ENCODE results near the gene SLC12A7.

The SLC12A7 gene

GRCh38 chr5:1017056-1017455 is 94.8 kb downstream of the SLC12A7 start:
- ChIA-PET POLR2A (no interaction called here), CTCF (no interaction called here)
- H3K9me3 ChIP-seq (ENCODE audit: control extremely low read depth in 1 of 5, control insufficient read depth in 4 of 5, insufficient read depth in 2 of 5, low read depth in 1 of 5, low read length in 4 of 5) = no peaks in the 10 kb centered on the region
- no peak overlapping the region for H3K27ac ChIP-seq (ENCODE audit: insufficient read depth in 1 of 2, low read depth in 1 of 2, low read length in 2 of 2, poor library complexity in 1 of 2, severe bottlenecking in 2 of 2)
- peaks cover 0 to 13% (median 0%) of the 10 kb centered on the region in 5 experiments for H3K27me3 ChIP-seq (replicated peaks in 2 of 5; ENCODE audit: control insufficient read depth in 4 of 5, insufficient read depth in 5 of 5, low read length in 4 of 5)
- H3K4me1 ChIP-seq (ENCODE audit: control extremely low read depth in 1 of 4, control insufficient read depth in 4 of 4, insufficient read depth in 4 of 4, low read length in 3 of 4) = no peaks in the 10 kb centered on the region
- no peak overlapping the region for H3K4me3 ChIP-seq (ENCODE audit: control insufficient read depth in 1 of 7, extremely low read depth in 1 of 7, insufficient read depth in 4 of 7, low read depth in 2 of 7, low read length in 6 of 7)
- H3K36me3 ChIP-seq (ENCODE audit: control insufficient read depth in 4 of 4, insufficient read depth in 4 of 4, low read length in 3 of 4) = no peaks in the 10 kb centered on the region
- 88% methylated on average over 11 of the region's 12 CpGs for WGBS (ENCODE audit: insufficient coverage)
- DNase-seq = no peak

DNA sequence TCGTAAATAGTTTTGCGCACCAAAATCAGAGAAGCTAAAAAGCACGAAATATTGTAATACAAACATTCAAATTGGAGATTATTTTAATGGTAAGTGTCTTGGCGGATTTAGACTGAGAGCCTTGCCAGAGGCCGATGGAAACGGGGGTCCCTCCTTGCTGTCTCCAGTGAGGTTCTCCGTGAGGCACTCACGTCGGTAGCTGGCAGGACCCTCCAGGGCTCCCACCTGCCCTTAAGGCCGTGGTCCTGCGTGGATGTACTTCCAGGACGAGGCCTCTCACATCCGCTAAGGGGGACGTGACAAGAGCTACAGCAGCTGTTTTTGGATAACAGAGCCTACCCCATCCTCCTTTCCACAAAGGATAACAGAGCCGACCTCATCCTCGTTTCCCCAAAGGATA is 95.4 kb downstream of the SLC12A7 start:
- H3K4me1 ChIP-seq (ENCODE audit: control extremely low read depth in 1 of 4, control insufficient read depth in 4 of 4, insufficient read depth in 4 of 4, low read length in 3 of 4) = no peaks in the 10 kb centered on the region
- POLR2A ChIA-PET = no interaction called here

DNA sequence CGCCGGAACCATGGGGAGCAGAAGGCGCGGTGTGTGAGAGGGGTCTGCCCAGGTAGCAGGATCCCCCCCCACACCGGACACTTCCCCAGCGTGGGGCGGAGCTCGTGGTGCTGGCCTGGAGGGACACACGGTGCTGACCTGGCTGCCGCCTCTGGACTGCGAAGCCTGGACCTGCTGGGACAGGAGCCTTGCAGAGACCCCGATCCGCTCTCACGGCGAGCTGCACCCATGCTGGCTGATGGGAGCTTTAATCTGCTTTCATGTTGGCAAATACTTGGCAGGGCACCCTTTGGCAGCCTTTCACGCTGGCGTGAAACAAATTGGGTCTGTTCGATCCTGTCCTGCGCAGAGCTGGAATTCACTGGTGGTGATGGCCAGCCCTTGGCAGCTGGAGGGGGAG is 95.8 kb downstream of the SLC12A7 start:
- H3K4me1 ChIP-seq (ENCODE audit: control extremely low read depth in 1 of 4, control insufficient read depth in 4 of 4, insufficient read depth in 4 of 4, low read length in 3 of 4) = no peaks in the 10 kb centered on the region
- DNase-seq = no peak
- H3K27ac ChIP-seq (ENCODE audit: insufficient read depth in 1 of 2, low read depth in 1 of 2, low read length in 2 of 2, poor library complexity in 1 of 2, severe bottlenecking in 2 of 2) = no peak overlapping the region
- H3K4me3 ChIP-seq (ENCODE audit: control insufficient read depth in 1 of 7, extremely low read depth in 1 of 7, insufficient read depth in 4 of 7, low read depth in 2 of 7, low read length in 6 of 7) = no peak overlapping the region
- ChIA-PET POLR2A (no interaction called here), CTCF (interaction anchor here (1.1 to 2.4 kb wide), 2 partner anchors 9 to 14 kb away, joined by 3 to 11 read pairs; no protein-coding TSS in a partner anchor)
- no peaks in the 10 kb centered on the region for H3K9me3 ChIP-seq (ENCODE audit: control extremely low read depth in 1 of 5, control insufficient read depth in 4 of 5, insufficient read depth in 2 of 5, low read depth in 1 of 5, low read length in 4 of 5)
- H3K36me3 ChIP-seq (ENCODE audit: control insufficient read depth in 4 of 4, insufficient read depth in 4 of 4, low read length in 3 of 4) = no peaks in the 10 kb centered on the region
- peaks cover 0 to 24% (median 0%) of the 10 kb centered on the region in 5 experiments for H3K27me3 ChIP-seq (replicated peaks in 2 of 5; ENCODE audit: control insufficient read depth in 4 of 5, insufficient read depth in 5 of 5, low read length in 4 of 5)
- WGBS (ENCODE audit: insufficient coverage) = 94% methylated on average over 19 of the region's 19 CpGs

More for the DNA sequence above, 95.4 kb downstream of the SLC12A7 start:
- no peaks in the 10 kb centered on the region for H3K9me3 ChIP-seq (ENCODE audit: control extremely low read depth in 1 of 5, control insufficient read depth in 4 of 5, insufficient read depth in 2 of 5, low read depth in 1 of 5, low read length in 4 of 5)
- no peak overlapping the region for H3K4me3 ChIP-seq (ENCODE audit: control insufficient read depth in 1 of 7, extremely low read depth in 1 of 7, insufficient read depth in 4 of 7, low read depth in 2 of 7, low read length in 6 of 7)
- no peak overlapping the region for H3K27ac ChIP-seq (ENCODE audit: insufficient read depth in 1 of 2, low read depth in 1 of 2, low read length in 2 of 2, poor library complexity in 1 of 2, severe bottlenecking in 2 of 2)
- peaks cover 0 to 19% (median 0%) of the 10 kb centered on the region in 5 experiments for H3K27me3 ChIP-seq (replicated peaks in 2 of 5; ENCODE audit: control insufficient read depth in 4 of 5, insufficient read depth in 5 of 5, low read length in 4 of 5)
- 93% methylated on average over 13 of the region's 16 CpGs for WGBS (ENCODE audit: insufficient coverage)
- no peaks in the 10 kb centered on the region for H3K36me3 ChIP-seq (ENCODE audit: control insufficient read depth in 4 of 4, insufficient read depth in 4 of 4, low read length in 3 of 4)
- no peak for DNase-seq
- CTCF ChIA-PET = interaction anchor here (1.1 to 2.4 kb wide), 2 partner anchors 10 to 14 kb away, joined by 3 to 11 read pairs; no protein-coding TSS in a partner anchor

GRCh38 chr5:1015507-1015906 is 96.4 kb downstream of the SLC12A7 start:
- ChIA-PET CTCF (interaction anchor here (1.1 to 2.4 kb wide), 3 partner anchors 9 to 96 kb away, joined by 3 to 11 read pairs (median 4); no protein-coding TSS in a partner anchor), POLR2A (no interaction called here)
- Histone ChIP-seq H3K9me3 (ENCODE audit: control extremely low read depth in 1 of 5, control insufficient read depth in 4 of 5, insufficient read depth in 2 of 5, low read depth in 1 of 5, low read length in 4 of 5) (no peaks in the 10 kb centered on the region), H3K27me3 (replicated peaks in 2 of 5; ENCODE audit: control insufficient read depth in 4 of 5, insufficient read depth in 5 of 5, low read length in 4 of 5) (peaks cover 0 to 29% (median 5%) of the 10 kb centered on the region in 5 experiments), H3K4me3 (ENCODE audit: control insufficient read depth in 1 of 7, extremely low read depth in 1 of 7, insufficient read depth in 4 of 7, low read depth in 2 of 7, low read length in 6 of 7) (no peak overlapping the region), H3K4me1 (ENCODE audit: control extremely low read depth in 1 of 4, control insufficient read depth in 4 of 4, insufficient read depth in 4 of 4, low read length in 3 of 4) (no peaks in the 10 kb centered on the region), H3K27ac (ENCODE audit: insufficient read depth in 1 of 2, low read depth in 1 of 2, low read length in 2 of 2, poor library complexity in 1 of 2, severe bottlenecking in 2 of 2) (no peak overlapping the region), H3K36me3 (ENCODE audit: control insufficient read depth in 4 of 4, insufficient read depth in 4 of 4, low read length in 3 of 4) (no peaks in the 10 kb centered on the region)
- DNase-seq = no peak
- WGBS (ENCODE audit: insufficient coverage) = 90% methylated on average over 10 of the region's 10 CpGs

- WGBS (ENCODE audit: insufficient coverage) = 62% methylated on average over 17 of the region's 17 CpGs
- ChIA-PET POLR2A (no interaction called here), CTCF (interaction anchor here (1.1 to 2.4 kb wide), 2 partner anchors 8 to 95 kb away, joined by 4 to 11 read pairs; no protein-coding TSS in a partner anchor)
- Histone ChIP-seq H3K27ac (ENCODE audit: insufficient read depth in 1 of 2, low read depth in 1 of 2, low read length in 2 of 2, poor library complexity in 1 of 2, severe bottlenecking in 2 of 2) (no peak overlapping the region), H3K4me3 (ENCODE audit: control insufficient read depth in 1 of 7, extremely low read depth in 1 of 7, insufficient read depth in 4 of 7, low read depth in 2 of 7, low read length in 6 of 7) (no peak overlapping the region), H3K36me3 (ENCODE audit: control insufficient read depth in 4 of 4, insufficient read depth in 4 of 4, low read length in 3 of 4) (no peaks in the 10 kb centered on the region), H3K9me3 (ENCODE audit: control extremely low read depth in 1 of 5, control insufficient read depth in 4 of 5, insufficient read depth in 2 of 5, low read depth in 1 of 5, low read length in 4 of 5) (no peaks in the 10 kb centered on the region), H3K4me1 (ENCODE audit: control extremely low read depth in 1 of 4, control insufficient read depth in 4 of 4, insufficient read depth in 4 of 4, low read length in 3 of 4) (no peaks in the 10 kb centered on the region), H3K27me3 (replicated peaks in 2 of 5; ENCODE audit: control insufficient read depth in 4 of 5, insufficient read depth in 5 of 5, low read length in 4 of 5) (peaks cover 0 to 36% (median 10%) of the 10 kb centered on the region in 5 experiments)
- DNase-seq = peak in 1 of 3 donors; percentile 6
Observed at GRCh38 chr5:1014781-1015221, 97.1 kb downstream of the SLC12A7 start.

GRCh38 chr5:1014346-1014745 is 97.5 kb downstream of the SLC12A7 start:
- no peaks in the 10 kb centered on the region for H3K9me3 ChIP-seq (ENCODE audit: control extremely low read depth in 1 of 5, control insufficient read depth in 4 of 5, insufficient read depth in 2 of 5, low read depth in 1 of 5, low read length in 4 of 5)
- H3K36me3 ChIP-seq (ENCODE audit: control insufficient read depth in 4 of 4, insufficient read depth in 4 of 4, low read length in 3 of 4) = no peaks in the 10 kb centered on the region
- H3K27me3 ChIP-seq (replicated peaks in 2 of 5; ENCODE audit: control insufficient read depth in 4 of 5, insufficient read depth in 5 of 5, low read length in 4 of 5) = peaks cover 0 to 40% (median 14%) of the 10 kb centered on the region in 5 experiments
- CTCF ChIA-PET = interaction anchor here (1.1 to 2.4 kb wide), 2 partner anchors 8 to 94 kb away, joined by 4 to 11 read pairs; no protein-coding TSS in a partner anchor
- peaks cover 0 to 4% (median 2%) of the 10 kb centered on the region in 4 experiments for H3K4me1 ChIP-seq (ENCODE audit: control extremely low read depth in 1 of 4, control insufficient read depth in 4 of 4, insufficient read depth in 4 of 4, low read length in 3 of 4)
- DNase-seq = no peak
- H3K4me3 ChIP-seq (ENCODE audit: control insufficient read depth in 1 of 7, extremely low read depth in 1 of 7, insufficient read depth in 4 of 7, low read depth in 2 of 7, low read length in 6 of 7) = no peak overlapping the region
- no peak overlapping the region for H3K27ac ChIP-seq (ENCODE audit: insufficient read depth in 1 of 2, low read depth in 1 of 2, low read length in 2 of 2, poor library complexity in 1 of 2, severe bottlenecking in 2 of 2)
- POLR2A ChIA-PET = no interaction called here
- 96% methylated on average over 14 of the region's 14 CpGs for WGBS (ENCODE audit: insufficient coverage)

DNA sequence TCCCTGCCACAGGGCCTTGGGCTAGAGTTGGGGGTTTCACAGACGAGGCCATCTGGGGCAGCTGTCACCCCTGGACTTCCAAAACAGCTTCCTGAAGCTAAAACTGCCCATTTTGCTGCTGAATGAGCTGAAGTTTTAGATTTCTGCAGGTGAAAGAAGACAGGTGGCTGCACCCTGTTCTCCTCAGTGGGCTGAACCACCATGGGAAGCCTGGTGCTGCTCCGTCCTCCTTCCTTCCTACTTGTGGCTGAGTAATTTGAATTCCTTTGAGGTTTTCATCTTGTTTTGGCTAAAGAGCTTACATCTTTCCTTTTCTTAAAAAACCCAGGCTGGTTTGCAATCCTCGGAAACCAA is 97.9 kb downstream of the SLC12A7 start:
- Histone ChIP-seq H3K36me3 (ENCODE audit: control insufficient read depth in 4 of 4, insufficient read depth in 4 of 4, low read length in 3 of 4) (no peaks in the 10 kb centered on the region), H3K27me3 (replicated peaks in 2 of 5; ENCODE audit: control insufficient read depth in 4 of 5, insufficient read depth in 5 of 5, low read length in 4 of 5) (peaks cover 0 to 44% (median 14%) of the 10 kb centered on the region in 5 experiments), H3K4me1 (ENCODE audit: control extremely low read depth in 1 of 4, control insufficient read depth in 4 of 4, insufficient read depth in 4 of 4, low read length in 3 of 4) (peaks cover 0 to 7% (median 5%) of the 10 kb centered on the region in 4 experiments), H3K9me3 (ENCODE audit: control extremely low read depth in 1 of 5, control insufficient read depth in 4 of 5, insufficient read depth in 2 of 5, low read depth in 1 of 5, low read length in 4 of 5) (no peaks in the 10 kb centered on the region), H3K4me3 (ENCODE audit: control insufficient read depth in 1 of 7, extremely low read depth in 1 of 7, insufficient read depth in 4 of 7, low read depth in 2 of 7, low read length in 6 of 7) (no peak overlapping the region), H3K27ac (ENCODE audit: insufficient read depth in 1 of 2, low read depth in 1 of 2, low read length in 2 of 2, poor library complexity in 1 of 2, severe bottlenecking in 2 of 2) (no peak overlapping the region)
- DNase-seq = no peak
- CTCF ChIA-PET = interaction anchor here (1.1 kb wide), 2 partner anchors 20 to 90 kb away, joined by 3 read pairs; no protein-coding TSS in a partner anchor
- 94% methylated on average over 2 of the region's 3 CpGs for WGBS (ENCODE audit: insufficient coverage)
- POLR2A ChIA-PET = no interaction called here
